Nephron (organoid): ENCODE data around the gene WDPCP.
A peak's percentile ranks its signal among the peaks of the same experiment; 100 is the strongest.
"Not testable (repeated sequence)": the region's sequence is repeated elsewhere in the genome, so short reads cannot be mapped to it uniquely, and the experiment has no call there.

ENCODE experiments used
- H3K27ac Mint-ChIP-seq, 3 experiments: 2 replicates each; pipeline ENCODE4 v1.8.0; 2020; ENCODE audit warnings: mixed read lengths in 3 of 3, mild to moderate bottlenecking in 2 of 3, moderate library complexity in 1 of 3
- H3K27me3 Mint-ChIP-seq: 2 replicates; pipeline ENCODE4 v1.8.0; 2021; ENCODE audit warnings: low read depth, mild to moderate bottlenecking, moderate library complexity, mixed read lengths
- H3K36me3 Mint-ChIP-seq: 2 replicates; pipeline ENCODE4 v1.8.0; 2020; ENCODE audit warnings: low read depth, mixed read lengths
- H3K4me1 Mint-ChIP-seq: 2 replicates; pipeline ENCODE4 v1.8.0; 2020; ENCODE audit warnings: mixed read lengths
- H3K4me3 Mint-ChIP-seq, 3 experiments: 2 replicates each; pipeline ENCODE4 v1.8.0; 2020; ENCODE audit warnings: mild to moderate bottlenecking in 3 of 3, mixed read lengths in 3 of 3, moderate library complexity in 2 of 3
- H3K9me3 Mint-ChIP-seq: 2 replicates; pipeline ENCODE4 v1.8.0; 2020; ENCODE audit warnings: mixed read lengths
- TF ChIP-seq, protein P1 (sequence below), 3 experiments: fragments of 200-600 bp; sonication (generic); IDR thresholded peaks; one replicate each; pipeline ENCODE4 v1.5.0; 2021; ENCODE audit warnings: antibody characterized with exemption in 3 of 3; ENCODE audit not compliant: unreplicated experiment in 3 of 3

WDPCP gene

DNA sequence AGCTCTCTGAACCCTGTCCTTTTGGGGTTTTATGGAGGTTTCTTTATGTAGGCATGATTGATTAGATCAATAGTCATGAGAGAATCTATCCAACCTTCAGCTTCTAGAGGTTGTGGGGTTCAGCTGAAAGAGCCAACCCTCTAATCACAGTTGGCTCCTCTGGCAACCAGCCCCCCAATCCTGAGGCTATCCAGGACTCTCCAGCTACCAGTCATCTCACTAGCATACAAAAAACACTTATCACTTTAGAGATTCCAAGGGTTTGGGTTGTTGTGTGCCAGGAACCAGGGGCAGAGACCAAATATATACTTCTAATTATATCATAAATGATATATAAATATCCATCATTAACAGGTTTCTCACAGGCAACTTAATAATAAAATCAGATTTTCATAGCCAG is 11.7 kb downstream of the WDPCP start:
- peaks cover 5% of the 10 kb centered on the region for H3K9me3 Mint-ChIP-seq
- TF ChIP-seq, protein P1, sequence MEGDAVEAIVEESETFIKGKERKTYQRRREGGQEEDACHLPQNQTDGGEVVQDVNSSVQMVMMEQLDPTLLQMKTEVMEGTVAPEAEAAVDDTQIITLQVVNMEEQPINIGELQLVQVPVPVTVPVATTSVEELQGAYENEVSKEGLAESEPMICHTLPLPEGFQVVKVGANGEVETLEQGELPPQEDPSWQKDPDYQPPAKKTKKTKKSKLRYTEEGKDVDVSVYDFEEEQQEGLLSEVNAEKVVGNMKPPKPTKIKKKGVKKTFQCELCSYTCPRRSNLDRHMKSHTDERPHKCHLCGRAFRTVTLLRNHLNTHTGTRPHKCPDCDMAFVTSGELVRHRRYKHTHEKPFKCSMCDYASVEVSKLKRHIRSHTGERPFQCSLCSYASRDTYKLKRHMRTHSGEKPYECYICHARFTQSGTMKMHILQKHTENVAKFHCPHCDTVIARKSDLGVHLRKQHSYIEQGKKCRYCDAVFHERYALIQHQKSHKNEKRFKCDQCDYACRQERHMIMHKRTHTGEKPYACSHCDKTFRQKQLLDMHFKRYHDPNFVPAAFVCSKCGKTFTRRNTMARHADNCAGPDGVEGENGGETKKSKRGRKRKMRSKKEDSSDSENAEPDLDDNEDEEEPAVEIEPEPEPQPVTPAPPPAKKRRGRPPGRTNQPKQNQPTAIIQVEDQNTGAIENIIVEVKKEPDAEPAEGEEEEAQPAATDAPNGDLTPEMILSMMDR (IDR thresholded peaks at IDR 0.05; ENCODE audit: unreplicated experiment in 3 of 3), result no peak
- H3K36me3 Mint-ChIP-seq, result no peaks in the 10 kb centered on the region
- no peaks in the 10 kb centered on the region for H3K27me3 Mint-ChIP-seq
- no peaks in the 10 kb centered on the region for H3K4me1 Mint-ChIP-seq
- no peak overlapping the region for H3K27ac Mint-ChIP-seq
- H3K4me3 Mint-ChIP-seq, result no peak overlapping the region

DNA sequence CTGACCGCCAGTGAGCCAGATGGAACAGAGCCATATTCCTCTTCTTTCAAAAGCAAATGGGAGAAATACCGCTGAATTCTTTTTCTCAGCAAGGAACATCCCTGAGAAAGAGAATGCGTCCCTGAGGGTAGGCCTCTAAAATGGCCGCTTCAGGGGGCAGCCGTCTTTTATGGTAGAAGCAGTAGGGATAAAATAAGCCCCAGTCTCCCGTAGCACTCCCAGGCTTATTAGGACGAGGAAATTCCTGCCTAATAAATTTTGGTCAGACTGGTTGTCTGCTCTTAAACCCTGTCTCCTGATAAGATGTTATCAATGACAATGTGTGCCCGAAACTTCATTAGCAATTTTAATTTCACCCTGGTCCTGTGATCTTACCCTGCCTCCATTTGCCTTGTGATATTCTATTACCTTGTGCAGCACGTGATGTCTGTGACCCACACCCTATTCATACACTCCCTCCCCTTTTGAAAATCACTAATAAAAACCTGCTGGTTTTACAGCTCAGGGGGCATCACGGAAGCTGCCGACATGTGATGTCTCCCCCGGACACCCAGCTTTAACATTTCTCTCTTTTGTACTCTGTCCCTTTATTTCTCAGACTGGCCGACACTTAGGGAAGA is 14.4 kb downstream of the WDPCP start:
- not testable (repeated sequence) for H3K4me3 Mint-ChIP-seq, H3K27ac Mint-ChIP-seq, H3K4me1 Mint-ChIP-seq, H3K36me3 Mint-ChIP-seq, H3K27me3 Mint-ChIP-seq
- peaks cover 10% of the 10 kb centered on the region for H3K9me3 Mint-ChIP-seq

DNA sequence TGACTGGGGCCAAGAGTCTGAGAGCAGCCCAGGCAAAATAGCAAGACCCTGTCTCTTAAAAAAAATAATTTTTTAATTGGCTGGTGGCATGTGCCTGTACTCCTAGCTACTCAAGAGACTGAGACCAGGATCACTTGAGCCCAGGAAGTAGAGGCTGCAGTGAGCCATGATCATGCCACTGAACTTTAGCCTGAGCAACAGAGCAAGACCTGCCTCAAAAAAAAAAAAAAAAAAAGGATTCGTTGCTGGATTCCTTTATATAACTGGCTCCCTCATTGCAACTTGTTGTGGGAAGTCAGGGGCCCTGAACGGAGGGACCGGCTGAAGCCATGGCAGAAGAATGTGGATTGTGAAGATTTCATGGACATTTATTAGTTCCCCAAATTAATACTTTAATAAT is 15.3 kb downstream of the WDPCP start:
- peaks cover 15% of the 10 kb centered on the region for H3K9me3 Mint-ChIP-seq
- H3K4me1 Mint-ChIP-seq, H3K27ac Mint-ChIP-seq, H3K36me3 Mint-ChIP-seq, H3K4me3 Mint-ChIP-seq, H3K27me3 Mint-ChIP-seq: not testable (repeated sequence)

DNA sequence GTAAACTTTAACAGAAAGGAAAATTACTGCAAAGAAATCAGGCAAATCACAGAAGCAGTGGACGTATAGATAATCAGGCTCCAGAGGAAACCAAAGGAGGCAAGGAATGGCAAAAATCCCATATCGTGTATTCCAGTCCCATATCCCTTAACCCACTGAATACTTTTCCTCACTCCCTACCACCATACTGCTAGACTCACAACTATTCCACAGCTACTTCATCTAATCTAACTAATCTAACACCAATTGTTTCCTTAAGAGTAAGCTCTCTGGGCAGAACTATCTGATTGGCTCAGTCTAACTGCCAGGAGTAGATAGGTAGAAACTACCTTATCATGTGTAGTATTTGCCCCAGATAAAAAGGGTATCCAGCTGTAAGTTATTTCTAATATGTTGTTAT is 16.3 kb downstream of the WDPCP start:
- Mint-ChIP-seq H3K9me3 (peaks cover 15% of the 10 kb centered on the region), H3K4me3 (no peak overlapping the region), H3K27me3 (no peaks in the 10 kb centered on the region), H3K27ac (peak overlapping the region in 1 of 3 experiments; percentile 41), H3K4me1 (no peaks in the 10 kb centered on the region), H3K36me3 (no peaks in the 10 kb centered on the region)
- TF ChIP-seq, protein P1 (IDR thresholded peaks at IDR 0.05; ENCODE audit: unreplicated experiment in 3 of 3), result no peak

DNA sequence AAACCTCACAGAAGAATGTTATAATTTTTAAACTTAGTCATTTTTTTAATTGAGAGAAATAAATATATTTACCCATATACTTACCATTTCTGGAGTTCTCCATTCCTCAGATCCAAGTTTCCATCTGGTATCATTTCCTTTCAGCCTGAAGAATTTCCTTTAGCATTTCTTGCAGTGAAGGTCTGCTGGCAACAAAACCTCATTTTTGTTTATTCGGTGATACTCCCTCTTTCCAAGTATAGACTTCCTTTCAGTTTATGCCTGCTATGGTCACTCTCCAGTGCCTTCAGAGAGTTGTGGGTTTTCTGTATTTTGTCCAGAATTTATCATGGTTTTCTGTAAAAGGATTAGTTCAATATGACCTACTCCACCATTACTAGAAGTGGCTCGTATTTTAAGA is 17.0 kb downstream of the WDPCP start:
- Mint-ChIP-seq H3K36me3 (no peaks in the 10 kb centered on the region), H3K27ac (no peak overlapping the region), H3K9me3 (peaks cover 15% of the 10 kb centered on the region), H3K27me3 (no peaks in the 10 kb centered on the region), H3K4me1 (no peaks in the 10 kb centered on the region), H3K4me3 (no peak overlapping the region)
- TF ChIP-seq, protein P1 (IDR thresholded peaks at IDR 0.05; ENCODE audit: unreplicated experiment in 3 of 3), result no peak

DNA sequence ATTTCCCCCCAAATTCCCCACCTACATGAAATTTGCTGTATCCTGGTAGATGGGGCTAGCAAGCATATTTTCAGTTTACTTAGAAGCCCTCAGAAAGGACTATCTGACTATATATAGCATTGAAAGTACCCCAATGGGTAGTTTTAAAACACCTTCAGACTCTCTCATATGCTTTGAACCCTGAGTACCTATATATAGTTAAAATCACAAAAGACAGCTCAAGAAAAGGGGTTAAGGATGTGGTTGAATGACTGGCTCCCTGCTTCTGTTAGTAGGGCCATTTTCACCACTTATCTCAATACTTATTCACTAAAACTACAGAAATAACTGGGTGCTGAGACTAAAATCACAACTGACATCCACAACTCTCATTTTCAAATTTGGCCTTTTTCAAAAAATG is 18.5 kb downstream of the WDPCP start:
- H3K27me3 Mint-ChIP-seq, result no peaks in the 10 kb centered on the region
- H3K9me3 Mint-ChIP-seq, result peaks cover 15% of the 10 kb centered on the region
- H3K4me1 Mint-ChIP-seq, result no peaks in the 10 kb centered on the region
- H3K36me3 Mint-ChIP-seq, result no peaks in the 10 kb centered on the region
- TF ChIP-seq, protein P1 (IDR thresholded peaks at IDR 0.05; ENCODE audit: unreplicated experiment in 3 of 3), result no peak
- H3K27ac Mint-ChIP-seq, result no peak overlapping the region
- H3K4me3 Mint-ChIP-seq, result no peak overlapping the region

DNA sequence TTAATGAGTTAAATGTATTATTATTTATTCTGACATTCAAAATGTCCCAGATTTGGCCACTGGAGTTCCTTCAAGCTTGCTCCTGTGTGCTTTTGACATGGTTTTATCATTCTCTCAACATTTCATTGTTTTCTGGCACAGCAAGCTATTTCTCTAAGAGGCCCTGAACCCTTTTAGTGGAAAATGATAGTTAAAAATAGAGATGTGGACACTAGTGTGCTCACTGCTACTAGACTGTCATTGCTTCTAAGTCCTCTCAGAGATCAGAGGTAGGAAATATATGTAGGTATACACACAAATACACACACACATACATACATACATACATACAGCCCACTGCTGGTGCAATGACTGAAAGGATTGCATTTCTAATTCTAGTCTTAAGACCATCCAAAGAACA is 25.5 kb downstream of the WDPCP start:
- H3K4me3 Mint-ChIP-seq, result no peak overlapping the region
- H3K9me3 Mint-ChIP-seq, result peaks cover 26% of the 10 kb centered on the region
- H3K4me1 Mint-ChIP-seq, result no peaks in the 10 kb centered on the region
- H3K36me3 Mint-ChIP-seq, result peaks cover 31% of the 10 kb centered on the region
- no peaks in the 10 kb centered on the region for H3K27me3 Mint-ChIP-seq
- H3K27ac Mint-ChIP-seq, result no peak overlapping the region
- TF ChIP-seq, protein P1 (IDR thresholded peaks at IDR 0.05; ENCODE audit: unreplicated experiment in 3 of 3), result no peak

DNA sequence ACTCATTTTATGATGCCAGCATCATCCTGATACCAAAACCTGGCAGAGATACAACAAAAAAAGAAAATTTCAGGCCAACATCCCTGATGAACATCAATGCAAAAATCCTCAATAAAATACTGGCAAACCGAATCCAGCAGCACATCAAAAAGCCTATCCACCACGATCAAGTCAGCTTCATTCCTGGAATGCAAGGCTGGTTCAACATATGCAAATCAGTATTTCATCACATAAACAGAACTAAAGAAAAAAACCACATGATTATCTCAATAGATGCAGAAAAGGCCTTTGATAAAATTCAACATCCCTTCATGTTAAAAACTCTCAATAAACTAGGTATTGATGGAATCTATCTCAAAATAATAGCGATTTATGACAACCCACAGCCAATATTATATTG is 29.4 kb downstream of the WDPCP start:
- H3K27me3 Mint-ChIP-seq, H3K4me3 Mint-ChIP-seq, H3K27ac Mint-ChIP-seq, H3K4me1 Mint-ChIP-seq: not testable (repeated sequence)
- Mint-ChIP-seq H3K9me3 (peaks cover 47% of the 10 kb centered on the region), H3K36me3 (peaks cover 58% of the 10 kb centered on the region)

DNA sequence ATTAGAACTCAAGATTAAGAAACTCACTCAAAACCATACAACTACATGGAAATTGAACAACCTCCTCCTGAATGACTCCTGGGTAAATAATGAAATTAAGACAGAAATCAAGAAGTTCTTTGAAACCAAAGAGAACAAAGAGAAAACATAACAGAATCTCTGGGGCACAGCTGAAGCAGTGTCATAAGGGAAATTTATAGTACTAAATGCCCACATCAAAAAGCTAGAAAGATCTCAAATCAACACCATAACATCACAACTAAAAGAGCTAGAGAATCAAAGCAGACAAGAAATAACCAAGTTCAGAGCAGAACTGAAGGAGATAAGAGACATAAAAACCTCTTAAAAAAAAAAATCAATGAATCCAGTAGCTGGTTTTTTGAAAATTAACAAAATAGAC is 30.5 kb downstream of the WDPCP start:
- not testable (repeated sequence) for H3K4me3 Mint-ChIP-seq, H3K27ac Mint-ChIP-seq, H3K27me3 Mint-ChIP-seq
- Mint-ChIP-seq H3K4me1 (peaks cover 13% of the 10 kb centered on the region), H3K36me3 (peaks cover 62% of the 10 kb centered on the region), H3K9me3 (peaks cover 47% of the 10 kb centered on the region)
